ENCODE results near the gene EBLN1. TPM values are rescaled to one million over a fixed set of nuclear protein-coding genes. Genes with fewer than 3 reads are reported as not detected.

The EBLN1 gene
- total RNA-seq, 1 experiment from 2014 or later: not detected

Other genes with a start within 250 kb of the EBLN1 start
- 23.1 and 28.2 TPM in 2 replicates for gene DNAJC1, start 214.3 kb downstream of the EBLN1 start, total RNA-seq (2014; rRNA removed; shearing (Covaris generic))
- 35.6 and 41.9 TPM in 2 replicates for gene COMMD3, start 98.4 kb upstream of the EBLN1 start, total RNA-seq (2014; rRNA removed; shearing (Covaris generic))
- gene BMI1, start 103.1 kb upstream of the EBLN1 start, total RNA-seq (2014; rRNA removed; shearing (Covaris generic)): 44.4 and 46.9 TPM in 2 replicates
- gene SPAG6, start 127.5 kb upstream of the EBLN1 start, total RNA-seq (2014; rRNA removed; shearing (Covaris generic)): not detected in 2 replicates

Data from NCI-H460 (cell line).